ENCODE measurements around the gene XRCC2. TPM values are rescaled to one million over a fixed set of nuclear protein-coding genes. Genes with fewer than 3 reads are reported as not detected.

XRCC2 gene
- total RNA-seq, 1 experiment from 2014 or later: 7.7 TPM

DNA sequence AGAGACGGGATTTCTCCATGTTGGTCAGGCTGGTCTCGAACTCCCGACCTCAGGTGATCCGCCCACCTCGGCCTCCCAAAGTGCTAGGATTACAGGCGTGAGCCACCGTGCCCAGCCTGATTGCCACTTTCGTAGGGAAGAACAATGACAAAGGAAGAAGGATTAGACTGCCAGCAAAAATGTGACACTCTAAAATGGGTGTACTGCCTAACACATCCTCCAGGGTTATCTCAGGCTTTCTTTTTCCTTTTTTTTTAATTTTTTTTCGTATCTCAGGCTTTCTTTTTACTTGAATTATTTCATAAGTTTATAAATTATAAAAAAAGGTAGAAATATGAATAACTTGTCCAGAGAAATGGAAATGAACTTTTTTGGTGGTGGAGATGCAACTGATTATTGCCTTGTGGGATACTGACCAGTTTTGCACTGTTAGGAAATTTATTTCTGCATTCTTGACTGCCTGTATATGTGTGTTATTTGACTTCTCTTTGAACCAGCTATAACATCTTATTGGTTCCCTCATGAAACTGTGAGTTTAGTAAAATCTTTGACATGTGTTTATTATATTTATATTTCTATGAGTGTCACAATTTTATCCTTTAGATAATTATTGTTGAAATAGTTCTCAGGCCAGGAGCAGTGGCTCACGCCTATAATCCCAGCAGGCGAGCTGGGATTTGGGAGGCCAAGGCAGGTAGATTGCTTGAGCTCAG is 56.8 kb downstream of the XRCC2 start:
- Histone ChIP-seq H3K36me3 (ENCODE audit: insufficient read depth, low read length) (no peaks in the 10 kb centered on the region), H3K9me3 (ENCODE audit: low read length) (no peaks in the 10 kb centered on the region), H3K4me1 (ENCODE audit: low read length) (no peaks in the 10 kb centered on the region), H3K4me3 (ENCODE audit: low read length) (no peak overlapping the region), H3K27me3 (ENCODE audit: low read length) (no peaks in the 10 kb centered on the region), H3K4me2 (ENCODE audit: low read depth, low read length, poor library complexity, severe bottlenecking) (no peak overlapping the region), H3K79me2 (ENCODE audit: low read length) (no peaks in the 10 kb centered on the region), H3K9me2 (replicated peaks; ENCODE audit: insufficient read depth, low read length) (no peaks in the 10 kb centered on the region), H4K20me1 (ENCODE audit: insufficient read depth, low read depth, low read length) (no peaks in the 10 kb centered on the region), H3K9ac (ENCODE audit: low read length) (no peak overlapping the region), H3K27ac (ENCODE audit: low read length) (no peak overlapping the region), H2AFZ (ENCODE audit: low read length) (no peak overlapping the region)
- DNase-seq: no peak

DNA sequence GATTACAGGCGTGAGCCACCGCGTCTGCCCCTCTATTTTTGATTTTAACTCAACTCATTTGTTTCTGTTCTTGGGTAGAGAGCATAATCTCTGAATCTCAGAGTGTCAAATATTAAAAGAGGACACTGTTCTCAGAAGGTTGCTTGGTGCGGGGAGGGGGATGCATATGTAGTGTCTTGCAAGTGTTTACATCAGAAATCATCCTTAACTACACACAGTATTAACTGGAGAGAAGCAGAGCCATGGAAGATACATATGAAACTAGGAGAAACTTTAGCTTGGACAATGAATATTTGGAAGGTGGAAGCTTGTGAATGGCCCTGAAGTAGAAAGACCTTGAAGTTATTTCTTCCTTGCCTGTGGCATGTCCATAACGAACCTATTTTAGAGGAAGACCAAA is 57.5 kb downstream of the XRCC2 start:
- Histone ChIP-seq H3K4me1 (ENCODE audit: low read length) (no peaks in the 10 kb centered on the region), H3K27ac (ENCODE audit: low read length) (no peak overlapping the region), H3K9me2 (replicated peaks; ENCODE audit: insufficient read depth, low read length) (no peaks in the 10 kb centered on the region), H3K4me2 (ENCODE audit: low read depth, low read length, poor library complexity, severe bottlenecking) (no peak overlapping the region), H3K36me3 (ENCODE audit: insufficient read depth, low read length) (no peaks in the 10 kb centered on the region), H3K9me3 (ENCODE audit: low read length) (no peaks in the 10 kb centered on the region), H3K79me2 (ENCODE audit: low read length) (no peaks in the 10 kb centered on the region), H3K9ac (ENCODE audit: low read length) (no peak overlapping the region), H2AFZ (ENCODE audit: low read length) (no peak overlapping the region), H3K4me3 (ENCODE audit: low read length) (no peak overlapping the region), H4K20me1 (ENCODE audit: insufficient read depth, low read depth, low read length) (no peaks in the 10 kb centered on the region), H3K27me3 (ENCODE audit: low read length) (no peaks in the 10 kb centered on the region)
- no peak for DNase-seq

DNA sequence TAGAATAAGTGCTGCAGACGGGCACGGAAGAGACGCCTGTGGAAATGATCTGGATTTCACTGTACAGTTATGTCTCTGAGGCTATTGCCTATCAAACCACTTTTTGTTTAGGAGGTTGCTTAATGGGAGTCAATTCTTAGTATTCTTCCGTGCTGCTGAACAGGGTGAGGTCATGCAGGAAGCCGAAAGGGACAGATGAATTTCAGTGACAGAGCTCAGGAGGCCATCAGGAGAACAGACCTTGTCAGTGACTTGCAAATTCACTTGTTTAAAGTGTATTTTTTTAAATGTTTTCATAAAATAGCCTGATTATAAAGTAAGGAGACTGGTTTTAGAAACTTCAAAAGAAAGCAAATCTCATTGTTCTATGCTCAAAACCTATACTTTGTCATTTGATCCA is 58.9 kb downstream of the XRCC2 start:
- no peak overlapping the region for H2AFZ ChIP-seq (ENCODE audit: low read length)
- H3K4me3 ChIP-seq (ENCODE audit: low read length): no peak overlapping the region
- no peaks in the 10 kb centered on the region for H3K27me3 ChIP-seq (ENCODE audit: low read length)
- H3K9me2 ChIP-seq (replicated peaks; ENCODE audit: insufficient read depth, low read length): no peaks in the 10 kb centered on the region
- H3K9ac ChIP-seq (ENCODE audit: low read length): no peak overlapping the region
- H3K79me2 ChIP-seq (ENCODE audit: low read length): no peaks in the 10 kb centered on the region
- no peak overlapping the region for H3K4me2 ChIP-seq (ENCODE audit: low read depth, low read length, poor library complexity, severe bottlenecking)
- H3K4me1 ChIP-seq (ENCODE audit: low read length): no peaks in the 10 kb centered on the region
- no peak overlapping the region for H3K27ac ChIP-seq (ENCODE audit: low read length)
- H3K9me3 ChIP-seq (ENCODE audit: low read length): no peaks in the 10 kb centered on the region
- no peaks in the 10 kb centered on the region for H3K36me3 ChIP-seq (ENCODE audit: insufficient read depth, low read length)
- no peak for DNase-seq
- no peaks in the 10 kb centered on the region for H4K20me1 ChIP-seq (ENCODE audit: insufficient read depth, low read depth, low read length)

DNA sequence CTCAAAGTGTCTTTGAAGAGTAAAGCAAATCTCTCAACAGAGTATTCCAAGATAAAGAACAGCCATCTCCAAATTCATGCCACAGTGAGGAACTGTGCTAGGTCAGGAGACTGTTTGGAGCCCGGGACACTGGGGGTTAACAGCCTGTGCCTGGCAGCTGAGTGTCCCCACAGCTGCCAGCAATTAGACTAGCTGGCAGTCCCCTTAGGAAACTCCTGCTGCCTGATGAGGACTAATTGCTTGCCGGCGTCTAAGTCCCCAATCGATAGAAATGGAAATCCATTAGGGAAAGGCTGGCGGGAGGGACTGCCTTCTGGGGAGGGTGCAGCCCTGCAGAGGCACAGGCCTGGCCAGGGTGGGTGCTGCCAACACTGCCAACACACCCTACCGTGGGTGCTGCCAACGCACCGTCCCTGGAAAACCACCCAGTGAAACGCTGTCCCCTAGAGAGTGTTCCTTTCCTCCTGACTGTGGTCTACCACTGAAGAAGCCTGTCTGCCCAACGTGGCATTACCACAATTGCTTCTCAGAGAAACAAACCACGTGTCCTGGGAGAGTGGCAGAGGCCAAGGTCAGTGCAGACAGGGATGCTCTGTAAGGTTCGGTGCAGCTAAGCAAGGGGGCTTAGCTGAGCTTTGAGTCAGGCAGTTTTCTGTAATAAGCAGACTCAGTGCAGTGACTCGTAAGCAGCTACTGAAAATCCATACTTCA is 60.8 kb downstream of the XRCC2 start:
- no peaks in the 10 kb centered on the region for H3K4me1 ChIP-seq (ENCODE audit: low read length)
- no peaks in the 10 kb centered on the region for H3K9me2 ChIP-seq (replicated peaks; ENCODE audit: insufficient read depth, low read length)
- H3K27me3 ChIP-seq (ENCODE audit: low read length): no peaks in the 10 kb centered on the region
- no peak overlapping the region for H3K27ac ChIP-seq (ENCODE audit: low read length)
- H3K79me2 ChIP-seq (ENCODE audit: low read length): no peaks in the 10 kb centered on the region
- no peak overlapping the region for H3K9ac ChIP-seq (ENCODE audit: low read length)
- no peak overlapping the region for H2AFZ ChIP-seq (ENCODE audit: low read length)
- H3K4me2 ChIP-seq (ENCODE audit: low read depth, low read length, poor library complexity, severe bottlenecking): no peak overlapping the region
- H3K4me3 ChIP-seq (ENCODE audit: low read length): no peak overlapping the region
- DNase-seq: no peak
- H3K9me3 ChIP-seq (ENCODE audit: low read length): no peaks in the 10 kb centered on the region
- no peaks in the 10 kb centered on the region for H4K20me1 ChIP-seq (ENCODE audit: insufficient read depth, low read depth, low read length)
- H3K36me3 ChIP-seq (ENCODE audit: insufficient read depth, low read length): no peaks in the 10 kb centered on the region

DNA sequence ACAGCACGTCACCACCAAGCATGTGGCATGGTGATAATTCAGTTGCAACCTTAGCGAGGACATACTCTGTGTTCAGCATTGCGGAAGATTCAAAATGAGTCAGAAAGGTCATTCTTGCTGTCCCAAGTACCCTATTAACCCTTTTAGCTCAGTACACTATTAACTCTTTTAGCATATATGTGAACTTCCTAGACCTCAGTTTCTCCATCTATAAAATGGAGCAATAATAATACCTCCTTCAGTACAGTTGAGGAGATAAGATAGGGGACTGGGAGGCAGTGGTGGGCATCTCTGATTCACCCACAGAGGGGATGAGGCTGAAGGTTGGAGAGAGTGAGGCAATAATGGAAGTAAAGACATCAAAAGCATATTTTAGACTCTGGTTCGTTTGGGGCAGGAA is 67.3 kb downstream of the XRCC2 start:
- no peaks in the 10 kb centered on the region for H3K4me1 ChIP-seq (ENCODE audit: low read length)
- no peak overlapping the region for H3K4me2 ChIP-seq (ENCODE audit: low read depth, low read length, poor library complexity, severe bottlenecking)
- no peaks in the 10 kb centered on the region for H3K9me3 ChIP-seq (ENCODE audit: low read length)
- H2AFZ ChIP-seq (ENCODE audit: low read length): no peak overlapping the region
- no peak overlapping the region for H3K27ac ChIP-seq (ENCODE audit: low read length)
- no peaks in the 10 kb centered on the region for H4K20me1 ChIP-seq (ENCODE audit: insufficient read depth, low read depth, low read length)
- DNase-seq: no peak
- no peaks in the 10 kb centered on the region for H3K27me3 ChIP-seq (ENCODE audit: low read length)
- H3K9me2 ChIP-seq (replicated peaks; ENCODE audit: insufficient read depth, low read length): no peaks in the 10 kb centered on the region
- H3K4me3 ChIP-seq (ENCODE audit: low read length): no peak overlapping the region
- no peak overlapping the region for H3K9ac ChIP-seq (ENCODE audit: low read length)
- no peaks in the 10 kb centered on the region for H3K79me2 ChIP-seq (ENCODE audit: low read length)
- H3K36me3 ChIP-seq (ENCODE audit: insufficient read depth, low read length): no peaks in the 10 kb centered on the region

DNA sequence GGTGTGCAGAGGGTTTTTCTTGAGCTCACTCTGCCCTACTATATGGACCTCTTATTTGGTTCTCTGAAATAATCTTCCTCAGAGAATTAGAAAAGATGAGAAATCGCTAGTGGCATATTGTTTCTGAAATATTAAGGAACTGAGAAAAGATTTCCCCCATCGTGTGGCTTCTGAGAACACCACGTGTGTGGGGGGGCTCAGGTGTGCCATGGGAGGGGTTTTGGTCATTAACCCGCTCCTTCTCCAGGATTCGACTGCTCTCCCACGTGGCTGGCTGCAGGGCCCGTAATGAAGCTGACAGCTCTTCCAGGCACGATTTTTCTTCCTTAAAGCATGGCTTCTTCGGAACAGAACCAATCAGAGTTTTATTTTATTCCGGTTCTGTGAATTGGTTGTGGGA is 67.7 kb downstream of the XRCC2 start:
- no peaks in the 10 kb centered on the region for H3K9me3 ChIP-seq (ENCODE audit: low read length)
- no peak overlapping the region for H2AFZ ChIP-seq (ENCODE audit: low read length)
- no peak for DNase-seq
- no peak overlapping the region for H3K27ac ChIP-seq (ENCODE audit: low read length)
- H3K4me2 ChIP-seq (ENCODE audit: low read depth, low read length, poor library complexity, severe bottlenecking): no peak overlapping the region
- H3K4me1 ChIP-seq (ENCODE audit: low read length): no peaks in the 10 kb centered on the region
- no peak overlapping the region for H3K9ac ChIP-seq (ENCODE audit: low read length)
- no peak overlapping the region for H3K4me3 ChIP-seq (ENCODE audit: low read length)
- H3K27me3 ChIP-seq (ENCODE audit: low read length): no peaks in the 10 kb centered on the region
- no peaks in the 10 kb centered on the region for H3K9me2 ChIP-seq (replicated peaks; ENCODE audit: insufficient read depth, low read length)
- H3K79me2 ChIP-seq (ENCODE audit: low read length): no peaks in the 10 kb centered on the region
- H3K36me3 ChIP-seq (ENCODE audit: insufficient read depth, low read length): no peaks in the 10 kb centered on the region
- no peaks in the 10 kb centered on the region for H4K20me1 ChIP-seq (ENCODE audit: insufficient read depth, low read depth, low read length)

DNA sequence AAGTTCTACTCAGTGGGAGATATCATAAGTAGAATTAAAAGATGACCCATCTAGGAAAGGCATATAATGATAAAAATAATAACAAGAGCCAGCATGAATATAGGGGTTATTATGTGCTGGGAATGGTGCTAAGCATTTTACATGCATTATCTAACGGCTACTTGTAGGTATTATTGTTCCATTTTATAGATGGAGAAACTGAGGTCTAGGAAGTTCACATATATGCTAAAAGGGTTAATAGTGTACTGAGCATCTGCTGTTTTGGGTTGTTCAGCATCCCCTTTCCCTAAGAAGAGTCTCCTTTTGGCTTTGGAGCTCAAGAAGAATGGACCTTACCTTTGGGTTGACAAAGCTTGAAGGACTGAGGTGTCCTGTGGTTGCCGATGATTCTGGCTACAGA is 68.9 kb downstream of the XRCC2 start:
- H2AFZ ChIP-seq (ENCODE audit: low read length): no peak overlapping the region

DNA sequence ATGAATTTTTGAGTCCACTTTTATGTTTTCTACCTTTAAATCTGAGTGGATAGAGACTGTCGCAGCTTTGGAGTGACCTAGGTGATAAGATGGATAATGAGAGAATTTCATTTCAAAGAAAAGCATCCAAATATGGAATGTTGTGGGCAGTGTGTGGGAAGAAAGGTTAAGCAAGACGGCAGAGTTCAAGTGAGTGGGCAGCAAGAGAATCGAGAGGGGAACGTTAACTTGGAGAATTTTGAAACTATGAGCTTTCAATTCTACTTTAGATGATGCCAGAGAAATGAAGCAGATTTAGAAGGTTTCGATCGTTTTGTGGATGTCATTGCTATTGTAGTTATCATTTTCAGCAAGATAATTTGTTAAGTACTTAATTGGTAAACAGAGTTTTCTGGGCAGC is 73.0 kb downstream of the XRCC2 start:
- Histone ChIP-seq H3K79me2 (ENCODE audit: low read length) (no peaks in the 10 kb centered on the region), H3K4me2 (ENCODE audit: low read depth, low read length, poor library complexity, severe bottlenecking) (no peak overlapping the region), H3K4me1 (ENCODE audit: low read length) (no peaks in the 10 kb centered on the region), H3K36me3 (ENCODE audit: insufficient read depth, low read length) (no peaks in the 10 kb centered on the region), H3K9ac (ENCODE audit: low read length) (no peak overlapping the region), H3K9me2 (replicated peaks; ENCODE audit: insufficient read depth, low read length) (no peaks in the 10 kb centered on the region), H4K20me1 (ENCODE audit: insufficient read depth, low read depth, low read length) (no peaks in the 10 kb centered on the region), H3K4me3 (ENCODE audit: low read length) (no peak overlapping the region), H2AFZ (ENCODE audit: low read length) (no peak overlapping the region), H3K27ac (ENCODE audit: low read length) (no peak overlapping the region), H3K9me3 (ENCODE audit: low read length) (no peaks in the 10 kb centered on the region), H3K27me3 (ENCODE audit: low read length) (no peaks in the 10 kb centered on the region)
- DNase-seq: no peak

More for the DNA sequence above, 68.9 kb downstream of the XRCC2 start:
- no peaks in the 10 kb centered on the region for H3K27me3 ChIP-seq (ENCODE audit: low read length)
- no peak overlapping the region for H3K4me3 ChIP-seq (ENCODE audit: low read length)
- DNase-seq: no peak
- no peak overlapping the region for H3K9ac ChIP-seq (ENCODE audit: low read length)
- H3K9me2 ChIP-seq (replicated peaks; ENCODE audit: insufficient read depth, low read length): no peaks in the 10 kb centered on the region
- no peak overlapping the region for H3K4me2 ChIP-seq (ENCODE audit: low read depth, low read length, poor library complexity, severe bottlenecking)
- H4K20me1 ChIP-seq (ENCODE audit: insufficient read depth, low read depth, low read length): no peaks in the 10 kb centered on the region
- no peak overlapping the region for H3K27ac ChIP-seq (ENCODE audit: low read length)
- H3K79me2 ChIP-seq (ENCODE audit: low read length): no peaks in the 10 kb centered on the region
- no peaks in the 10 kb centered on the region for H3K36me3 ChIP-seq (ENCODE audit: insufficient read depth, low read length)
- no peaks in the 10 kb centered on the region for H3K9me3 ChIP-seq (ENCODE audit: low read length)
- H3K4me1 ChIP-seq (ENCODE audit: low read length): no peaks in the 10 kb centered on the region

Measured in Karpas-422 (cell line).